Mucosa of rectum (tissue), 2 donors: ENCODE results near the gene ULBP2.
"Not testable (repeated sequence)": the region's sequence is repeated elsewhere in the genome, so short reads cannot be mapped to it uniquely, and the experiment has no call there.

ENCODE experiments used
- H3K27ac ChIP-seq, 2 donors: one replicate each; pipeline ENCODE4 v1.7.0; 2013; ENCODE audit warnings: inconsistent platforms in 2 of 2, low read depth in 2 of 2, low read length in 2 of 2
- H3K27me3 ChIP-seq, 2 donors: one replicate each; pipeline ENCODE4 v1.7.0; 2013; ENCODE audit warnings: low read length in 2 of 2; ENCODE audit not compliant: control insufficient read depth in 2 of 2, insufficient read depth in 2 of 2
- H3K36me3 ChIP-seq, 2 donors: one replicate each; pipeline ENCODE4 v1.7.0; 2013; ENCODE audit warnings: low read length in 2 of 2; ENCODE audit not compliant: control insufficient read depth in 2 of 2, insufficient read depth in 2 of 2
- H3K4me1 ChIP-seq, 2 donors: one replicate each; pipeline ENCODE4 v1.7.0; 2013; ENCODE audit warnings: low read length in 2 of 2, mild to moderate bottlenecking in 1 of 2; ENCODE audit not compliant: control insufficient read depth in 2 of 2, insufficient read depth in 2 of 2
- H3K4me3 ChIP-seq, 2 donors: one replicate each; pipeline ENCODE4 v1.7.0; 2013; ENCODE audit warnings: low read length in 2 of 2
- H3K9ac ChIP-seq, 2 donors: one replicate each; pipeline ENCODE4 v1.7.0; 2013; ENCODE audit warnings: low read length in 2 of 2, low read depth in 1 of 2, mild to moderate bottlenecking in 1 of 2
- H3K9me3 ChIP-seq, 2 donors: one replicate each; pipeline ENCODE4 v1.7.0; 2013; ENCODE audit warnings: low read length in 2 of 2; ENCODE audit not compliant: control insufficient read depth in 2 of 2
- donor health status: healthy.
- donor health status: Normal muscosa, but diverticular disease.

The ULBP2 gene

DNA sequence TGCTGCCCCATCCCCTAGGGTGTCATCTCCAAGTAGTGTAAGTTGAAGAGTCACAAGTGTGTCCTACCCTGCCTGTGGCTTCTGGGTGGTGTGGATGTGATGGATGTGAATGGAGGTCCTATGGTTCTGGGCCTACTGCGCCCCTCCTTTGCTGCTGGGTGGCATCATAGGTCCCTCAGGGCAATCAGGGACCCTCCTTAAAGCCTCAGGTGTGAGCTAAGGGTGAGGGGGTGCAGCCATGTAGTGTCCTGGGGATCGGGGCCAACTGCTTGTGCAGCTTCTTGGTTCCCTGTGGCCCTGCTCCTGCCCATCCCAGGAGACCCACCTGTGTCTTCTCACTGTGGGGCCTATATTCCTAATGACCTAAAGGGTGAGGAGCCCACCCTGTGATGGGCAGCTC lies 24.5 kb downstream of the ULBP2 start:
- not testable (repeated sequence) for H3K9ac ChIP-seq, H3K4me3 ChIP-seq, H3K9me3 ChIP-seq, H3K36me3 ChIP-seq, H3K27ac ChIP-seq
- Histone ChIP-seq H3K4me1 (peaks cover 9 to 12% of the 10 kb centered on the region in 2 donors), H3K27me3 (peaks cover 49 to 63% of the 10 kb centered on the region in 2 donors)

DNA sequence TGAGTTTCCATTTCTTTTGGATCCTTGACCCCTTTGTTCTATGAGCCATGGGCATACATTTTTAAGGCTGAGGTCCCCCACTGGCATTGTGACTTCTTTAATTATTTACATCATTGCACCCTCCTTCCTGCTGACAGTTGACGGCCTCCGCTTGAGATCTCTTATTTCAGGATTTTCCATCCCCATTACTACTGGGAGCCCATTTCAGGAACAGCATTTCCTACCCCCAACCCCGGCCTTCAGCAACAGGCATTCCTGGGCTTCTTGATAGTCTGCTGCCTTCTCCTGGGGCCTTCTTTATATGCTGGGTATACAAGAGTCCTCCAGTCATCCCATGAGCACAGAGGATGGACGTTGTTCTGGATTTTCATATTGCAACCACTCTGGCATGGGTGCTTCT lies 25.8 kb downstream of the ULBP2 start:
- Histone ChIP-seq H3K4me3 (no peak overlapping the region), H3K4me1 (peaks cover 9 to 12% of the 10 kb centered on the region in 2 donors), H3K36me3 (no peaks in the 10 kb centered on the region), H3K9me3 (no peaks in the 10 kb centered on the region), H3K27ac (no peak overlapping the region), H3K27me3 (peaks cover 38 to 51% of the 10 kb centered on the region in 2 donors), H3K9ac (no peak overlapping the region)

DNA sequence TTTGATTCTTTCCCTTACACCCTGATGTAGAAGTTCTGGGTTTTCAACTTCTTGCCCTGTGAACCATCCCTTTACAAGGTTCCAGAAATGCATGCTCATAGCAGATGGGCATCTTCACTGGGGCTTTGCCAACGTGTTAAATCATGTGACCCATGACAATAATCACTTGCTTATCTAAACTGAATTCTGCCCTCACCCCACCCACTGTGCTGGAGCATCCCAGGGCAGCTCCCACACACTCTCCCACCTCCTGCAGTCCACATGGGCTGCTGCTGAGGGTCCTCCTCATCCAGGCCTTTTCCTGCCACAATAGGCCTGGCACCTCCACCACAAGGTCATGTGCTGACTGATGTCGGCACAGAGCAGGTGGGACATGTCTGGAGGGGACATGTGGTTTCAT lies 26.2 kb downstream of the ULBP2 start:
- H3K9ac ChIP-seq, H3K9me3 ChIP-seq, H3K4me3 ChIP-seq, H3K27ac ChIP-seq, H3K36me3 ChIP-seq: not testable (repeated sequence)
- peaks cover 34 to 47% of the 10 kb centered on the region in 2 donors for H3K27me3 ChIP-seq
- peaks cover 9 to 11% of the 10 kb centered on the region in 2 donors for H3K4me1 ChIP-seq

DNA sequence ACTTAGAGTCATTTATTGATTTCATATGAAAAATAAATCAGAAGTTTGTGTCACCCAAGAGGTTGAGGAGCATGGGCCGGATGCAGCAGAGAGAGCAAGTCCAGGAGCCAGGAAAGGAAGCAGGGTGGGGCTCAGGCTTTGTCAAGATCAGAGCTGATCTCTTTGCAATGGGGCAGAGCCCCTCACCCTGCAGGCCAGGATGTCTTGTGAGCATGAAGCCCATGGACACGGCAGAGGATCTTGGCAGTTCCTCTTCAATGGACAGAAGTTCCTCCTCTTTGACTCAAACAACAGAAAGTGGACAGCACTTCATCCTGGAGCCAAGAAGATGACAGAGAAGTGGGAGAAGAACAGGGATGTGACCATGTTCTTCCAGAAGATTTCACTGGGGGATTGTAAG lies 27.1 kb downstream of the ULBP2 start:
- not testable (repeated sequence) for H3K9ac ChIP-seq, H3K9me3 ChIP-seq, H3K27ac ChIP-seq, H3K4me1 ChIP-seq, H3K4me3 ChIP-seq, H3K36me3 ChIP-seq
- peaks cover 36 to 38% of the 10 kb centered on the region in 2 donors for H3K27me3 ChIP-seq

DNA sequence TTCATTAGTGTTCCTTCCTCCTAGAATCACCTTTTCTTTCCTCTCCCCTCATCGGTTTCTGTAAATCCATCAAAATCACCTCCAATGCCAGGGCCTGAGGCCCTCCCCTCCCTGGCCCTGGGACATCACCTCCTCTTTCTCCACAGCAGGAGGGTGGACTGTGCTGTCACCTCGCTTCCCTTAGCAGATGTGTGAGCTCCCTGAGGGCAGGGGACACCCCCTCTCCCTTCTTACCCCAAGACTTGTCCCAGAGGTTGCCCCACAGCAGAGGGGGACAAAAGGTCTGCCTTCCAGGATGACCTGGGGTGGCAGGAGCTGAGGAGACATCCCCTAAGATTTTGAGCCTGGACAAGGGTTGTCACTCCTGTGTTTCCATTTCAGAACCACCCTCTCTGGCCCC lies 27.8 kb downstream of the ULBP2 start:
- no peaks in the 10 kb centered on the region for H3K9me3 ChIP-seq
- no peaks in the 10 kb centered on the region for H3K36me3 ChIP-seq
- H3K27me3 ChIP-seq, result peaks cover 29 to 32% of the 10 kb centered on the region in 2 donors
- H3K4me3 ChIP-seq, result no peak overlapping the region
- H3K27ac ChIP-seq, result no peak overlapping the region
- no peak overlapping the region for H3K9ac ChIP-seq
- H3K4me1 ChIP-seq, result peaks cover under 1 to 2% of the 10 kb centered on the region in 2 donors

DNA sequence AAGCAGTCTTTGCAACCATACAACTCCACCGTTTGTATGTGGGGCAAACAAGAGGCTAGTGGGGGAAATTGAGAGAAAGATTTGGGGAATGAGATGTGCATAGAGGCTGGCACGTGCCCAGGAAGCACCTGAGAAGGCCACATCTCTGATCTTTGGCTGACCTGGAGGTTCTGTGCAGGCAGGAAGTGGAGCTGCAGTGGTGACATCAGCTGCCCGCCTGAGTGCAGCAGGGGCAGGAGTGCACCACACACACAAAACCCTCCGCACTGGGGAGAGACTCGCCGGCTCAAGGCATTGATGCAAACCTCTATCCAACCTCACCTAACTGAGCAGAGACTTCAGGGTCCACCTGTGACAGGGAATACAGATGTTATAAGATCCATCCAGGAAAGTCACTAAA lies 32.6 kb downstream of the ULBP2 start:
- not testable (repeated sequence) for H3K27ac ChIP-seq, H3K4me1 ChIP-seq, H3K9me3 ChIP-seq, H3K36me3 ChIP-seq, H3K4me3 ChIP-seq, H3K9ac ChIP-seq
- peaks cover 19 to 31% of the 10 kb centered on the region in 2 donors for H3K27me3 ChIP-seq

DNA sequence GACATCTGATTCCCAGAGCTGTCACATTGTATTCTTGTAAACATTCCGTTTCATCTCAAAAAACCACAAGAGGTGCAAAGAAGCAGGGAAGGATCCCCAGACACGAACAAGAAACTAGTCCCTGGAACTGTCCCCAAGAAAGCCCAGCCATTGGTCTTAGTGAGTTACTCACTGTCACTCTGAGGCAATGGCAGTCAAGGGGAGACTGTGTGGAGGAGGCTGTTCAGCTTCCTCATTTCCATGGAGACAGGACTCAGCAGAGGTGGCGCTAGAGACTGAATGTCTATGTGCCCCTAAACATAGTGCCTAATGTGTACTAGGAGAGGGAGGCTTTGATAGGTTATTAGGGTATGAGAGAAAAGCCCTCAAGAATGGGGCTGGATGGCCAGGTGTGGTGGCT lies 33.0 kb downstream of the ULBP2 start:
- peaks cover 15 to 27% of the 10 kb centered on the region in 2 donors for H3K27me3 ChIP-seq
- H3K27ac ChIP-seq, result no peak overlapping the region
- no peaks in the 10 kb centered on the region for H3K36me3 ChIP-seq
- H3K4me1 ChIP-seq, result no peaks in the 10 kb centered on the region
- no peaks in the 10 kb centered on the region for H3K9me3 ChIP-seq
- no peak overlapping the region for H3K4me3 ChIP-seq
- no peak overlapping the region for H3K9ac ChIP-seq

DNA sequence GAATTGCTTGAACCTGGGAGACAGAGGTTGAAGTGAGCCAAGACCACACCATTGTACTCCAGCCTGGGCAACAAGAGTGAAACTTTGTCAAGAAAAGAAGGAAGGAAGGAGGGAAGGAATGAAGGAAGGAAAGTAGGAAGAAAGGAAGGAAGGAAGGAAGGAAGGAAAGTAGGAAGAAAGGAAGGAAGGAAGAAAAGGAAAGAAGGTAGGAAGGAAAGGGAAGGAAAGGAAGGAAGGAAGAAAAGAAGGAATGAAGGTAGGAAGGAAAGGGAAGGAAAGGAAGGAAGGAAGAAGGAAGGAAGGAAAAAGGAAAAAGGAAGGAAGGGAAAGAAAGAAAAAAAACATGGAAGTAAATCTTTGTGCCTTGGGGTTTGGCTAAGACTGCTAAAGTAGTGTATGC lies 33.6 kb downstream of the ULBP2 start:
- Histone ChIP-seq H3K27me3 (peaks cover 14 to 21% of the 10 kb centered on the region in 2 donors), H3K4me1 (no peaks in the 10 kb centered on the region), H3K9me3 (no peaks in the 10 kb centered on the region), H3K36me3 (no peaks in the 10 kb centered on the region), H3K9ac (no peak overlapping the region), H3K27ac (no peak overlapping the region), H3K4me3 (no peak overlapping the region)

DNA sequence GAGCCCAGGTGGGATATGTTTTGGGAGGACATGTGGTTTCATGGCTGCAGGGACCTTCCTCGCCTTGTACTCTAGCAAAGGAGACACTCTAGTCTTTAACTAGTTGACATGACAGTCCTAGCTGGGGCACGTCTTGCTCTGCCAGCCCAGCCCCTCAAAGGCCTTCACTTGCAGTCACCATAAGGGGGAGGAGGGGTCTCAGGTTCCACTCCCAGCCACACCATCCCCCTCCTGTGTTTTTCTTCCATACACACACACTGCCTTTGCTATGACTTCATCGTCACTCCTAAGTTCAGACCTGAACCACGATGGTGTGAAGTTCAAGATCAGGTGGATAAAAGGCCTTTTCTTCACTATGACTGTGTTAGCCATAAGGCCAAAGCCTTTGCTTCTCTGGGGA lies 35.4 kb downstream of the ULBP2 start:
- Histone ChIP-seq H3K27me3 (peaks cover 14 to 22% of the 10 kb centered on the region in 2 donors), H3K9me3 (no peaks in the 10 kb centered on the region), H3K36me3 (no peaks in the 10 kb centered on the region), H3K27ac (no peak overlapping the region), H3K4me3 (no peak overlapping the region), H3K9ac (no peak overlapping the region), H3K4me1 (no peaks in the 10 kb centered on the region)

DNA sequence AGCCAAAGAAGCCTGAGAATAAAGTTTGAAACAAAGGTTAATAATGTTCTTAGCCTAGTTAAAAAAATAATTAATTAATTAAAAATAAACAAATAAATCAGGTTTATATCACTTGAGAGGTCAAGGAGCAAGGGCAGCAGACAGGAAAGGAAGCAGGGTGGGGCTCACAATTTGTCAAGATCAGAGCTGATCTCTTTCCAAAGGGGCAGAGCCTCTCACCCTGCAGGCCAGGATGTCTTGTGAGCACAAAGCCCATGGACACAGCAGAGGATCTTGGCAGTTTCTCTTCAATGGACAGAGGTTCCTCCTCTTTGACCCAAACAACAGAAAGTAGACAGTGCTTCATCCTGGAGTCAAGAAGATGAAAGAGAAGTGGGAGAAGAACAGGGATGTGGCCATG lies 36.8 kb downstream of the ULBP2 start:
- H3K4me3 ChIP-seq, result no peak overlapping the region

DNA sequence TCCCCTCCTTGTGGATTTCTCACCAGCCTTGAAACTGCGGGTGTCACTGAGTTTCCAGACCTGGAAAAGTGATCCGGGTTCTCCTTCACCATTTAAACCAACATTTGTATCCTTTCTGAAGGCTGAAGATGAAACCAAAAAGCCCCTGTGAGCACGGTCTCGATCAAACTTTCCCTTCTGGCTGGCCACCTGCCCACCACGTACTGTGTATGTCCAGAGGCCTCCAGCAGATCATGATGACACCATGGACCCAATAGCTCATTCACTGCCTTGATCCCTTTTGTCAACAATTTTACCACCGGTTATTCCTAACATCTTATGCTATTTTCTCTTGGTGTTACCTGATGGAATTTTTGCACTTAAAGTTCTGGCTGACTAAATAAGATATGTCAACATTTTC lies 37.5 kb downstream of the ULBP2 start:
- Histone ChIP-seq H3K27me3 (peaks cover 15 to 33% of the 10 kb centered on the region in 2 donors), H3K27ac (no peak overlapping the region), H3K36me3 (no peaks in the 10 kb centered on the region), H3K9ac (no peak overlapping the region), H3K9me3 (no peaks in the 10 kb centered on the region), H3K4me1 (no peaks in the 10 kb centered on the region), H3K4me3 (no peak overlapping the region)

More for the DNA sequence above, 36.8 kb downstream of the ULBP2 start:
- Histone ChIP-seq H3K27me3 (peaks cover 17 to 33% of the 10 kb centered on the region in 2 donors), H3K4me1 (no peaks in the 10 kb centered on the region), H3K27ac (no peak overlapping the region), H3K9me3 (no peaks in the 10 kb centered on the region), H3K9ac (no peak overlapping the region), H3K36me3 (no peaks in the 10 kb centered on the region)
